Hematopoietic multipotent progenitor cell treated with erythropoietin and hydrocortisone succinate and interleukin-3 and kit ligand, for 15 days (in vitro differentiated cells): ENCODE measurements around the gene FXR1.

Experiments used
- DNase-seq: peaks from one replicate; pipeline ENCODE4 v3.0.0-alpha.2; 2015; ENCODE audit warnings: low spot score

The FXR1 gene

GRCh38 chr3:181007262-181007661 is 94.8 kb downstream of the FXR1 start:
- DNase-seq, result no peak

- no peak for DNase-seq
Observed at GRCh38 chr3:181008796-181009195, 96.3 kb downstream of the FXR1 start.

- DNase-seq, result no peak
Observed at GRCh38 chr3:181009225-181009624, 96.8 kb downstream of the FXR1 start.

DNA sequence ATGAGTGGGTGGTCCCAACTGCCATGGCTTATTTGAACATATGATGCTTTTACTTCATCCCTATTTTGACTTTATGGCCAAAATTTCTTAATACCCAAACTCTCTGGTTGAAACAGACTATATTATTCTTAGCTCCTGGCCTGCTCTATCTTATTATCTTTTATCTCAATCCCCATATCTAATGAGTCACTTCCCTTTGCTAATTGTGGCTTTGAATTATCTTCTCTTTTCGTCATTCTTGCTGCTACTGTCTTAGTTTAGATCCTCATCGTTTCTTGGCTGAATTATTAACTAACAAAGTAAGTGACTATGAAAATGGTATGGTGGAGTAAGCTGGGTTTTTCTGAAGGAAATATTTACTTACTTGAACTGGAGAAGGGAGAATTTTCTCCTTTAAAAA is 105.2 kb downstream of the FXR1 start:
- no peak for DNase-seq

DNA sequence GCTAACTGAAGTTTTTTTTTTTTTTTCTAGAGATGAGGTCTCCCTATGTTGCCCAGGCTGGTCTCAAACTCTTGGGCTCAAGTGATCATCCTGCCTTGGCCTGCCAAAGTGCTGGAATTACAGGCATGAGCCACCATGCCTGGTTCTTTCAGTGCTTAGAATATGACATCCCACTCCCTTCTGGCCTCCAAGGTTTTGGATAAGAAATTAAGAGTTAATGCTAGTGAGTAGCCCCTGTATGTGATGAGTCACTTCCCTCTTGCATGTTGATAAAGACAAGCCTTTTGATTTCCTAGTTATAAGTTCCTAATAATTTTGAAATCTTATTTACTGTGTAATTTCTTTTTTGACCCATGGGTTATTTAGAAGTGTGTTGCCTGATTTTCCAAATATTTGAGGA is 112.7 kb downstream of the FXR1 start:
- no peak for DNase-seq

DNA sequence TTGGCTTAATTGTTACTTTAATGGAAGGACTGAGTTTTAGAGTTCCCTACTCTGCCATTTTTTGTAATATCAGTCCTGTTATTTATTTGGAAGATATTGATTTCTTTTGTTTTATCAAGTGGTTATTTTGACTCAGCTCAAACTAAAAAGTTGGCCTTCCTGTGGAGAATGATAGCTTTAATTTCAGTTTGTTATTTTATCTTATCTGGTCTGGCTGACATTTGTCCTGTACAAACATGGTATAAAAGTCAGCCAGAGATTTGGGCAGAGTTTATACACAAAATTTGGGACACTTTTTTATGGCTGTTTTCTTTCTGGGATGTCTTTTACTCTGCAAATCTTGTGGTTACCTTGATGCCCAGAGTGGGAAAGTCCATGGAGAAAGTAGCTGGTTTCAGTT is 118.5 kb downstream of the FXR1 start:
- no peak for DNase-seq
